Progenitor cell of endocrine pancreas (in vitro differentiated cells): ENCODE measurements around the gene PPDPF. TPM values are rescaled to one million over a fixed set of nuclear protein-coding genes. Genes with fewer than 3 reads are reported as not detected.
A peak's percentile ranks its signal among the peaks of the same experiment; 100 is the strongest.

ENCODE experiments used
- DNase-seq: peaks from one replicate; pipeline ENCODE4 v3.0.0; 2021; ENCODE audit warnings: low spot score; ENCODE audit not compliant: unreplicated experiment
- H3K27ac Mint-ChIP-seq: 2 replicates; pipeline ENCODE4 v1.8.0; 2021; ENCODE audit warnings: mild to moderate bottlenecking, moderate library complexity, mixed read lengths
- H3K27me3 Mint-ChIP-seq: 2 replicates; pipeline ENCODE4 v1.8.0; 2021; ENCODE audit warnings: mixed read lengths
- H3K36me3 Mint-ChIP-seq: 2 replicates; pipeline ENCODE4 v1.8.0; 2022; ENCODE audit warnings: mixed read lengths; ENCODE audit not compliant: insufficient read depth
- H3K4me1 Mint-ChIP-seq: 2 replicates; pipeline ENCODE4 v1.8.0; 2021; ENCODE audit warnings: low read depth, mixed read lengths
- H3K4me3 Mint-ChIP-seq: 2 replicates; pipeline ENCODE4 v1.8.0; 2021; ENCODE audit warnings: low read depth, mild to moderate bottlenecking, moderate library complexity, mixed read lengths
- H3K9me3 Mint-ChIP-seq: 2 replicates; pipeline ENCODE4 v1.8.0; 2021; ENCODE audit warnings: low read depth, mixed read lengths
- CTCF ChIP-seq: fragments of 200-600 bp; sonication (generic); IDR thresholded peaks from one replicate; pipeline ENCODE4 v1.5.0; 2021; ENCODE audit warnings: antibody characterized with exemption, mild to moderate bottlenecking; ENCODE audit not compliant: unreplicated experiment
- total RNA-seq: library from RNA; stranded (reverse); gene quantifications from 2 replicates; pipeline ENCODE4 v1.2.1, GENCODE V29; 2021

Gene PPDPF
- total RNA-seq, 1 donor from 2014 or later = 374 TPM

DNA sequence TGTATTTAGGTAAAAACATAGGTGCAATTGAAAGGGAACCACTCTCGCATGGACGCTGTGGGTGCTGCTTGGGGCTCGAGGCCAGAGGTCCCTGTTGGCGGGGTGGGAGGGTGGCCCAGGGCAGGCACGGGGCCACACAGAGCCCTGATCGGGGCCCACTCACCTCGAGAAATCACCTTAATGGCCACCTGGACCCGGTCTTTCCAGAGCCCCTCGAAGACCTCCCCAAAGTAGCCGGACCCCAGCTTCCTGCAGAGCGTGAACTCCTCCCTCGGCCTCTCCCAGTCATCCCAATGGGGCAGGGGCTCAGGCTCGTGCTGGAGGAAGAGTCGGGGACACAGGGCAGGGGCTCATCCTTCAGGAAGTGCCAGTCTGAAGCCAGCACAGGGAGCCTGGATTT is 12.8 kb downstream of the PPDPF start:
- Mint-ChIP-seq H3K4me1 (peaks cover 3% of the 10 kb centered on the region), H3K27ac (no peak overlapping the region), H3K36me3 (no peaks in the 10 kb centered on the region), H3K4me3 (no peak overlapping the region), H3K27me3 (no peaks in the 10 kb centered on the region), H3K9me3 (no peaks in the 10 kb centered on the region)
- no peak for TF ChIP-seq CTCF
- no peak for DNase-seq

- Mint-ChIP-seq H3K4me1 (peaks cover 3% of the 10 kb centered on the region), H3K27me3 (no peaks in the 10 kb centered on the region), H3K9me3 (no peaks in the 10 kb centered on the region), H3K27ac (no peak overlapping the region), H3K36me3 (no peaks in the 10 kb centered on the region), H3K4me3 (no peak overlapping the region)
- no peak for DNase-seq
- no peak for TF ChIP-seq CTCF
Measured at GRCh38 chr20:63533871-63534393, 13.4 kb downstream of the PPDPF start.

DNA sequence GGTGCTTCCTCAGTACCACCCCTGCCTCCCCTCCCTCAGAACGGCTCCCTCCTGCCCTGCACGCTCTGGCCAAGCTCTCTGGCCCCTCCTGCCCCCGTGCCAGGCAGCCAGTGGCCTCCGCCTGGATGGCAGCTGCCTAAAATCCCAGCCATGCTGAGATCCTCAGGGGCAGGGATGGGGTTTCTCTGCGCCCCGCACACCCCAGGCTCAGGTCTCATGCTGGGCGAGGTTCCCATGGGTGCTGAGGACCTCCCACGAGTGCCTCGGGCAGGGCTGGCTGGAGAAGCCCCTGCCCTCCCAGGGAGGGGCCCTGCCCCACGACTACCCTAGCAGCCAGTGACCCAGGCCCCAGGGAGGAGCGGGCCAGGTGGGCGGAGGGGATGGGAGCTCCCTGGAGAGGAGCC is 13.9 kb downstream of the PPDPF start:
- no peaks in the 10 kb centered on the region for H3K9me3 Mint-ChIP-seq
- no peaks in the 10 kb centered on the region for H3K27me3 Mint-ChIP-seq
- H3K4me1 Mint-ChIP-seq = peaks cover 3% of the 10 kb centered on the region
- H3K36me3 Mint-ChIP-seq = no peaks in the 10 kb centered on the region
- no peak for TF ChIP-seq CTCF
- H3K4me3 Mint-ChIP-seq = no peak overlapping the region
- no peak for DNase-seq
- H3K27ac Mint-ChIP-seq = no peak overlapping the region

DNA sequence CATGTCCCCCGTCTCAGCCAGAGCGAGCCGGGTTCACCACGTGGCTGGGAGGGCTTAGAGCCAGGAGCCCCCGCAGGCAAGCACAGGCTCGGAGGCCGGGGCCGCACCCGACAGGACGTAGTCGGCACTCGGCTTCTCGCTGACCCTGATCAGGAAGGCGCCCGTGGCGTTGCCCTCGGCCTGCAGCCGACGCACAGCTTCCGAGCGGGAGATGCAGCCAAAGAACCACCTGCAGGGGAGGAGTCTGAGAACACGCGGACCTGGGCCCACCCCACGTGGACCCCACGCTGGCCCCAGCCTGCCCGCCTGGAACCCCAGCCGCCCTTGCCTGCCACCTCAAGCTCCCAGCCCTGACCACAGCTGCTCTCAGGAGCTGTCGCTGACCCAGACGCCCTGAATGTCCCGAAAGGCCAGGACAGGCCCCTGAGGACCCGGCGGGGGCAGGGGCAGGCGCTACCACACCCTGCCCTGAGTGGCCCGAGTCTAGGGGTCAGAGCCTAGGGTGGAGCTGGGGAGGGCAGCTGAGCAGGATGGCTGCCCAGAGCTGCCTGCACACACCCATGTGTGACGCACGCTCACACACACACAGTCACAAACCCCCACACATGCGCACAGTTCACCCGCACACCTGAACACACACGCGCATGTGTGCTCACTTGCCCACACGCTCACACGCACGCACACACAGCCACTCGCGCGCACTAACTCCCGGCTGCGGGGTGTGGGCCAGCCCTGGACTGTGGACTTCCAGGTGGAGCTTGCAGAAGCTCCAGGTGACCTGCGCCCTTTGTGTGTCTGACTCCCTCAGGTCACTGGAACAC is 14.5 kb downstream of the PPDPF start:
- no peak overlapping the region for H3K4me3 Mint-ChIP-seq
- DNase-seq = no peak
- H3K27ac Mint-ChIP-seq = peak overlapping the region; percentile 73
- no peaks in the 10 kb centered on the region for H3K27me3 Mint-ChIP-seq
- no peak for TF ChIP-seq CTCF
- H3K9me3 Mint-ChIP-seq = no peaks in the 10 kb centered on the region
- no peaks in the 10 kb centered on the region for H3K36me3 Mint-ChIP-seq
- H3K4me1 Mint-ChIP-seq = peaks cover 3% of the 10 kb centered on the region

DNA sequence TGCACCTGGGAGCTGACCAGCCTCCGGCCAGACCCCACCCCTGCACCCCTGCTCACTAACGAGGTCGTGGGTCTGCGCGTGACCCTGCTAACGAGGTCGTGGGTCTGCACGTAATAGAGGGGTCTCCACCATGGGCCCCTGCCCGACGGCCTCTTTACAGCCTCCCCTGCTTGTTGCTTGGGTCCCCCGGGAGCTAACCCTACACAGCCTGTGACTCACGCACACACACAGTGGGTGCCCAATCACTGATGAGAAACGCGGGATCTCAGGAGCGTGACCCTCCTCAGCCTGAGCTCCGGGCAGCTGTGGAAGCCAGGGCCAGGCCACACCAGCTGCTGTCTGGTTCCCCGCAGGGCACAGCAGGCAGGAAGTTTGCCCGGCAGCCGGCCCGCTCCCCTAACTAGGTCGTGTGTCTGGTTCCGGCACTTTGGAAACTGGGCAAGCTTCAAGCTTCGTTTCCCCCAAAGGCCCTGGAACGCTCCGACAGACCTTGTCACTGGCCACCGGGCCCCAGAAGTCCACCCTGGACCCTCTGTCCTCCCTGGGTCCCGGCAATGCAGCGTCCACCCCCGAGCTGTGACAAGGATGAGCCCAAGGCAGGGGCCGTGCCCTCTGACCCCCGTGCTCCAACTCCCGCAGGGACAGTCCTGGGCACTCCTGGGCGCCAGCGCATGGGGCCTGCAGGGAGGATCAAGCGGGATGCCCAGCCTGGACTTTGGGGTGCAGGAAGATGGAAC is 15.8 kb downstream of the PPDPF start:
- peaks cover 3% of the 10 kb centered on the region for H3K4me1 Mint-ChIP-seq
- H3K36me3 Mint-ChIP-seq = no peaks in the 10 kb centered on the region
- H3K27me3 Mint-ChIP-seq = no peaks in the 10 kb centered on the region
- no peak overlapping the region for H3K27ac Mint-ChIP-seq
- no peak overlapping the region for H3K4me3 Mint-ChIP-seq
- H3K9me3 Mint-ChIP-seq = no peaks in the 10 kb centered on the region
- DNase-seq = no peak
- TF ChIP-seq CTCF = no peak
